ENCODE data around the gene XPA. TPM values are rescaled to one million over a fixed set of nuclear protein-coding genes. Genes with fewer than 3 reads are reported as not detected.

The XPA gene
- total and polyA plus RNA-seq, 2 of the 8 experiments (the other 6 are each of a cell fraction or from before 2014, with no cell fraction given) = 0.24 to 2.6 TPM

- TF ChIP-seq CHD7 (IDR thresholded peaks at IDR 0.05; ENCODE audit: insufficient replicate concordance, low read length) (no peak), ASH2L (IDR thresholded peaks at IDR 0.05; ENCODE audit: low read length) (peak; percentile 80), GTF2F1 (IDR thresholded peaks at IDR 0.05; ENCODE audit: borderline replicate concordance, low read depth, low read length) (no peak), YY1 (IDR thresholded peaks at IDR 0.05; ENCODE audit: low read depth, low read length) (no peak; the same call in 1 of the 2 replicates), CHD1 (IDR thresholded peaks at IDR 0.05; ENCODE audit: low read depth, low read length) (no peak), CTBP2 (IDR thresholded peaks at IDR 0.05; ENCODE audit: borderline replicate concordance, insufficient read depth, insufficient read length, low read length) (no peak), CEBPB (IDR thresholded peaks at IDR 0.05; ENCODE audit: low read depth, low read length) (no peak), CBX8 (IDR thresholded peaks at IDR 0.05; ENCODE audit: borderline replicate concordance, low read depth, low read length) (no peak), EZH2 (IDR thresholded peaks at IDR 0.05; ENCODE audit: low read depth, low read length, severe bottlenecking) (no peak), MAFK (IDR thresholded peaks at IDR 0.05; ENCODE audit: low read depth, low read length) (no peak), GABPA (IDR thresholded peaks at IDR 0.05; ENCODE audit: borderline replicate concordance, insufficient read depth, low read length) (no peak)
Measured at GRCh38 chr9:97633859-97634490, 63.2 kb downstream of the XPA start (continued).
